Astrocyte of the spinal cord (primary cell): Measurements from ENCODE around the gene SP8.

ENCODE experiments used
- DNase-seq: peaks from one replicate; pipeline ENCODE4 v3.0.0; 2011; ENCODE audit warnings: low read depth, low spot score
- H3K4me3 ChIP-seq: 2 replicates; pipeline ENCODE4 v1.5.1; 2011; ENCODE audit warnings: low read depth, mild to moderate bottlenecking, low read length, moderate library complexity
- in situ Hi-C: cut with HindIII; loops from 2 replicates; pipeline ENCODE4 v1.10.0; 2017; ENCODE audit warnings: low sequenced_read_pairs
- TF ChIP-seq, protein P1 (sequence below): IDR thresholded peaks from 2 replicates; pipeline ENCODE4 v1.5.1; 2012; ENCODE audit warnings: low read depth, mild to moderate bottlenecking, low read length, inconsistent platforms

The SP8 gene

GRCh38 chr7:20788420-20788990, 1.8 kb upstream of the SP8 start:
- TF ChIP-seq, protein P1, sequence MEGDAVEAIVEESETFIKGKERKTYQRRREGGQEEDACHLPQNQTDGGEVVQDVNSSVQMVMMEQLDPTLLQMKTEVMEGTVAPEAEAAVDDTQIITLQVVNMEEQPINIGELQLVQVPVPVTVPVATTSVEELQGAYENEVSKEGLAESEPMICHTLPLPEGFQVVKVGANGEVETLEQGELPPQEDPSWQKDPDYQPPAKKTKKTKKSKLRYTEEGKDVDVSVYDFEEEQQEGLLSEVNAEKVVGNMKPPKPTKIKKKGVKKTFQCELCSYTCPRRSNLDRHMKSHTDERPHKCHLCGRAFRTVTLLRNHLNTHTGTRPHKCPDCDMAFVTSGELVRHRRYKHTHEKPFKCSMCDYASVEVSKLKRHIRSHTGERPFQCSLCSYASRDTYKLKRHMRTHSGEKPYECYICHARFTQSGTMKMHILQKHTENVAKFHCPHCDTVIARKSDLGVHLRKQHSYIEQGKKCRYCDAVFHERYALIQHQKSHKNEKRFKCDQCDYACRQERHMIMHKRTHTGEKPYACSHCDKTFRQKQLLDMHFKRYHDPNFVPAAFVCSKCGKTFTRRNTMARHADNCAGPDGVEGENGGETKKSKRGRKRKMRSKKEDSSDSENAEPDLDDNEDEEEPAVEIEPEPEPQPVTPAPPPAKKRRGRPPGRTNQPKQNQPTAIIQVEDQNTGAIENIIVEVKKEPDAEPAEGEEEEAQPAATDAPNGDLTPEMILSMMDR = no peak
- no peak overlapping the region for H3K4me3 ChIP-seq
- no peak for DNase-seq
- in situ Hi-C loops = no loop called here

DNA sequence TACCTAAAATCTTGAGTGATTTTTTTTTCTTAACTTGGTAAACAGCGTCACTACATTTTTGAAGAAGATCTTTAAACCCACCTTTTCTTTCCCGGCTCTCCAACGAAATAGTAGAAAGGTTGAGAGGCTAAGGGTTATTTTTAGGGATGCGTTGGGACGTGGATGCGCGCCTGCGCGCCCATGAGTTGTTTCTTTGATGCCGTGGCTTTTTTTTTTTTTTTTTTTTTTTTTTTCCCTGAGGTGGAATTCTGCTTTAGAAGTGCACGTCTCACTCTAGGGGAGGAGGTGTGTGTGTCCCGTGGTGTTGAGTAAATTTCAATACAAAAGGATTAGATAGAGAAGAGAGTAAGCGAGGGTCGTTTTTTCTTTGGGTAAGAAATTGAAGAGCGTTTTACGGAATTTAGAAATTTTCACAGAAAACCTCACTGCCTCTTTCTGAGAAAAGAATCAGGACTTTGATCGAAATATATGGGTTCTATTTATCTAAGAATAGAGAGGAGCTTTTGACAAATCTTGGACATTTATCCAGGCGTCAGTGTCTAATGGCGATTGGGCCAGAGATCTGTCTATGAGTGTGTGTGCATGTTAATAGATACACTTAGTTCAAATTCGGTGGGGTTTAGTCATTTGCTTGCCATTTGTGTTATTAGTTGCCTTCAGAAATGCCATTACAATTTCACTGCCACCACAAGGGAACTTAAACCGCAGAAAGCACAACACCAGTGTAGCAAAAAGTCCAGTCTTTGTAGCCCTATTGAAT, 1.2 kb upstream of the SP8 start:
- H3K4me3 ChIP-seq = no peak overlapping the region
- DNase-seq = no peak
- TF ChIP-seq, protein P1 = no peak
- in situ Hi-C loops = no loop called here

GRCh38 chr7:20786421-20786778, 286 bp downstream of the SP8 start:
- peak overlapping the region; percentile 17 for H3K4me3 ChIP-seq
- in situ Hi-C loops = no loop called here
- TF ChIP-seq, protein P1 = no peak
- DNase-seq = no peak

DNA sequence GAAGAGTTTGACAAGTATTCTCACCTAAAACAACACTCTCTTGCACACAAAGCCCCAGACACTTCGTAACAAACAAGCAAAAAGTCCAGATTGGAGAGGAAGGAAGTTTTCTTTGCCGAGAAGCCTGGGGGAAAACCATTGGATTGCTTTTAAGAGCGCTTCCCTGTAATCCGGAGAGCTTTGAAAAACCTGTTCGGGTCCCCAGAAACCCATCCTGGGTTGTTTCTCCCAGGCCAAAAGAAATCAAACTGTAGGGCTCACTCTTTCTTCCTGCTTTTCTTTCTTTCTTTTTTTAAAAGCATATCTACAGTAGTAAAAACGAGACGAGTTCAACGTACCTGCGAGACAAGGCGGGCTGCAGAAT, 655 bp downstream of the SP8 start:
- DNase-seq = no peak
- TF ChIP-seq, protein P1 = no peak
- in situ Hi-C loops = no loop called here
- H3K4me3 ChIP-seq = peak overlapping the region; percentile 17

GRCh38 chr7:20785157-20786048, 1.3 kb downstream of the SP8 start:
- DNase-seq = no peak
- TF ChIP-seq, protein P1 = no peak
- in situ Hi-C loops = no loop called here
- no peak overlapping the region for H3K4me3 ChIP-seq

GRCh38 chr7:20784388-20785156, 2.1 kb downstream of the SP8 start:
- DNase-seq = no peak
- in situ Hi-C loops = no loop called here
- H3K4me3 ChIP-seq = no peak overlapping the region
- TF ChIP-seq, protein P1 = peak; percentile 6
